GM19240 (cell line): ENCODE measurements around the gene ECM2.

Source experiments
- DNase-seq: peaks from one replicate; pipeline ENCODE4 v3.0.0; 2011; ENCODE audit warnings: low spot score; ENCODE audit not compliant: insufficient read length

Gene ECM2

DNA sequence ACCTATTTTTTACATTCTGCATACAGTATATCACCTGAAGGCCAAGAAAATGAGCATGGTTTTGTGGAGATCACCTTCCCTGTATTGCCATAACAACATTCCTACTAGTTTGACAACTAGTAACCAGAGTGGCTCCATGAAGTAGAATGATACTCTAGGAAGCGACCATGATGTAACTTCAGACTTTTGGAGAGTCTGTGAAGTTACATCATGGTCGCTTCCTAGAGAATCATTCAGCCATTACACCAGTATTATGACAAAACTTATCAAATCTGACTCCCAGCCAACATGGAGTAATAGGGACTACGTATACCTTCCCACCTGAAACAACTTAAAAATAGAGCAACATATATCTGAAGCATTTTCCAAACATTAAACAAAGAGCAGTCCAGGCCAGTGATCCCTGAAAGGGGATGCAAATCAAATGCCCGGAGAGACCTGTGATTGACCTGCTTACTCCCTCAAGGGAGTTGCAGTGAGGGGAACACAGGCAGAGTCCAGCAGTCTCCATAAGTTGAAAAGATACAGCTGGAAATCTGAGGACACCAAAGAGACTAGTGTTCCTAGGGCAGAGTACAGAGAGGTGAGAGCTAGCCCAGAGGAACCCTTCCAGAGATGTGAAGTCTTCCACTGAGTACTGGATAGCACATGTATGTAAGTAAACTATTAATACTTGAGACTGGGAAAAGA lies 7.8 kb downstream of the ECM2 start:
- no peak for DNase-seq

DNA sequence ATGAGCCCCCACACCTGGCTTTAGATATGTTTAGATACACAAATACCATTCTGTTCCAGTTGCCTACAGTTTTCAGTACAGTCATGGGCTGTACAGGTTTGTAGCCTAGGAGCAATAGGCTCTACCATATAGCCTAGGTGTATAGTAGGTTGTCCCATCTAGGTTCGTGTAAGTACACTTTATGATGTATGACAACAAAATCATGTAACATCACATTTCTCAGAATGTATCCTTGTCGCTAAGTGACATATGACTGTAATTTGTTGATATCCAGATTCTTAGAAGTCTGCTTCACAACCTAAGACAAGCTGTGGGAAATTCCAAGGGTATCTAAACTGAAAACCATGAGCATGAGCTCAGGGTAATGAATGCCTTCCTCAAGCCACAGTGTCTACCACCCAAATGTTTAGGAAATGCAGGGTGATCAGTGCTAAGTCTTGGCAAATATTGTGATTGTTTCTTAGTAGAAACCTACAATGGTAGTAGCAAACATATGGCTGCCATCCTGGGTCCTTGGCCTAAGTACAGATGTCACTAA lies 8.4 kb downstream of the ECM2 start:
- no peak for DNase-seq

DNA sequence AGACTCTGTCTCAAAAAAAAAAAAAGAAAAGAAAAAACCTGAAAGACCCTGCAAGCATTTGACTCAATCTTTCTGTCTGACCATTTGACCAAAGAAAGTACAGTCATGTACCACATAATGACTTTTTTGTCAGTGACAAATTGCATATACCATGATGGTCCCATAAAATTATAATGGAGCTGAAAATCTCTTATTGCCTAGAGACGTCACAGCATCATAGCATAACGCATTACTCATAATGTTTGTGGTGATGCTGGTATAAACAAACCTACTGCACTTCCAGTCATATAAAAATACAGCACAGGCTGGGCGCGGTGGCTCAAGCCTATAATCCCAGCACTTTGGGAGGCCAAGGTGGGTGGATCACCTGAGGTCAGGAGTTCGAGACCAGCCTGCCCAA lies 10.5 kb downstream of the ECM2 start:
- DNase-seq = no peak

DNA sequence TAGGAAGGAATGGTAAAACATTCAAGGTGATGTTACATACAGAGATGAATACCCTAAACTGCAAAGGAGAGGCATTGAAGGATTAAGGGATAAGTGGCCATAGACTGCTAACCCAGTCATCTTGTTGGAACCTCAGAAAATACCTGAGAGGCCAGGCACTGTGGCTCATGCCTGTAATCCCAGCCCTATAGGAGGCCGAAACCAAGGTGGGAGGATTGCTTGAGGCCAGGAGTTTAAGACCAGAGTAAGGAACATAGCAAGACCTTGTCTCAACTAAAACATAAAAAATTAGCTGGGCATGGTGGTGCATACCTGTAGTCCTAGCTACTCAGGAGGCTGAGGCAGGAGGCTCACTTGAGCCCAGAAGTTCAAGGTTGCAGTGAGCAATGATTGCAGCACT lies 10.9 kb downstream of the ECM2 start:
- DNase-seq = no peak

DNA sequence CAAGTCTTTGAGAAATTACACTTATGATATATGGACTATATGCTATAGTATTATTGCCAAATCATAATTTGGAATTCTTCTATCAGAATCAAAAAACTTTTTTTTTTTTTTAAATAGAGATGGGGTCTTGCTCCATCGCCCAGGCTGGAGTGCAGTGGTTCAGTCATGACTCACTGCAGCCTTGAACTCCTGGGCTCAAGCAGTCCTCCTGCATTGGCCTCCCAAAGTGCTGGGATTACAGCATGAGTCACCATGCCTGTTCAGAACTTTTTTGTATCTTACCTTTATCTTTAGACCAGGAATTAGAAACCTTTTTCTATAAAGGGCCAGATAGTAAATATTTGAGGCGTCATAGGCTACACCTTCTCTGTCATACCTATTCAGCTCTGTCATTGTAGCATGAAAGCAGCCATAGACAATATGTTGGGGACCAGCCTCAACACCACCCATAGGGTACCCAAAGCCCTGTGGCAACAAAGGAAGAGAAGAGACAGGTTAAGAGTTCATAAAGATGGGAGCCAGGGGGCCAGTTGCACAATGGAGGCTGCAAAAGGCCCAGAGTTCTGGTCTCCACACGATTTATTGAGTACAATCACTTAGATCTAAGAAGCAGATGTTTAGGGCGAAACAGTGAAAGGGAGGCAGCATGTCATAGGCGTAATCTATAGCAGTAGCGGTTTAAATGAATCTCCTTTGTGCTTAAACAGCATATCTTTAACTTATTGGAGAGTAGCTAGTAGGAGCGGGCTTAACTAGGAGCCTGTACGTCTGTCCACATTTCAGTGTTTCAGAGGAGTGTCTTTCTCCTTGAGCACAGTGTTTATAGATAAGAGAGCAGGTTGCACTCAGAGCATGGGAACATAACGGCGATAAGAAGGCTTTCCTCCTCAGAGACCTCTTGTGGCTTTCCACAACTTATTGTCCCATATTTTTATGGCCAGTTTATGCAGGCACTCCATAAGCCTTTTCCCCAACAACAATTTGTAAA lies 12.5 kb downstream of the ECM2 start:
- DNase-seq = no peak

- no peak for DNase-seq
Observed at GRCh38 chr9:92520837-92521236, 15.0 kb downstream of the ECM2 start.

- DNase-seq = no peak
Observed at GRCh38 chr9:92518199-92518598, 17.6 kb downstream of the ECM2 start.

- no peak for DNase-seq
Observed at GRCh38 chr9:92517046-92517445, 18.7 kb downstream of the ECM2 start.

DNA sequence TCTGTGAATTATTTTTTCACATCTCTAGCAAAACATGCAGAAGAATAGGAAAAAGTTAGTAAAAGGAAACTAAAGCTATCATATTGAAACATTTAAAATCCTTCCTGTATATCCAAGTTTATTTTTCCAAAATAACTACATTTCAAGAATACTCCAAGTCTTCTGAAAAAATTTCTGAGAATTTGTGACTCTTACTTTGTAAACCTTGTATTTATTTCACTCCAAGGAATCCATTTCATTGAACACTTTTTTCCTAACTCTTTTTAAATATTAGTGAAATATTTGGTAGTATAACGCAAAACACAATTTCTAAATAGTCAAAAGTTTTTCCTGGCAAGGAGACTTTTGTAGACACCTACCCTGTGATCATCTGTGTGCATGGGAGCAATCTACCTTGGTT lies 19.3 kb downstream of the ECM2 start:
- DNase-seq = no peak

DNA sequence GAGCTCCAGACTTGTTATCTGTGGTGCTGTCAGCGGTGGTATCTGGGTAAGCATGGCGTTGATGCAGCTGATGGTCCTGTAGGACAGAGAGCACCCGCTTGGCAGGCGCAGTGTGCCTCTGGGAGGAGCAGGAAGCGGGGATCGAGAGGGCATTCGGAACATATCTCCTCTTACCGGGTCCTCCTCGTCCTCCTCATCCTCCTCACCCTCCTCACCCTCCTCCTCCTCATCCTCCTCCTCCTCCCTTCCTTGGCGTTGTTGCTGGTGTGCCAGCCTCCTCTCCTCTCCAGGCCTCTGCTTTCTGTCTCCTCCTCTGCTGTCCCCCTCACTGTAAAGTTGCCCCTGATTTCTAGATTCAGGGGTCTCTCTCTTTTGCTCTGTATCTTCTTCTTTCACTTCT lies 21.2 kb downstream of the ECM2 start:
- no peak for DNase-seq

DNA sequence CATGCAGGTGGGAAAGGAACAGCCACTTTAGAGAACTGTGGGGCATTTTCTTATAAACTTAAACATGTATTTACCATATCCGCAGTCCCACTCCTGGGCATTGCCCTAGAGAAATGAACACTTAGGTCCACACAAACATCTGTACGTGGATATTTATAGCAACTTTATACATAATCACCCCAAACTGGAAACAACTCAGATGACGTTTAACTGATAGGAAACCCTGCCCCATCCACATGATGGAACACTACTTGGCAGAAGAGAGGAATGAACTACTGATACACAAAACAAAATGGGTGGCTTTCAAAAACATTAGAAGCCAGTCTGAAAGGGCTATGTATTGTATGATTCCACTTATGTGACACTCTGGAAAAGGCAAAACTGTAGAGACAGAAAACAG lies 22.4 kb downstream of the ECM2 start:
- no peak for DNase-seq

DNA sequence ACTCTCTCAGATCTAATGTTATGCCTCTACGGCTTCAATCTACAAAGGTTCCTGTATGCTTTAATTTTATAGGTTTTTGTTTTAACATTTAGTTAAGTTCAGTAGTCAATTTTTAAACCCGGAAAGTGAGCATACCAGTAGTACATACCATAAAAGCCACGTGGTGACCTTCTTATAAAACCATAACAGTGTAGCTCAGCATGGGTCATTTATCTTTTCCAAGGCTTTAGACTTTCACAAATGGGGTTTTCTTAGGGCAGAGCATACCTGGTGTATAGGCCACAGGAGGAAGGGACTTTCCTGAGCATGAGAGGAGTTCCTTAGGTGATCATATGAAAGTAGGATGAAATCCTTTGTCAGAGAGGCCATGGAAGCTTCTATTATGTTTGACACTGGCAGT lies 23.2 kb downstream of the ECM2 start:
- no peak for DNase-seq

DNA sequence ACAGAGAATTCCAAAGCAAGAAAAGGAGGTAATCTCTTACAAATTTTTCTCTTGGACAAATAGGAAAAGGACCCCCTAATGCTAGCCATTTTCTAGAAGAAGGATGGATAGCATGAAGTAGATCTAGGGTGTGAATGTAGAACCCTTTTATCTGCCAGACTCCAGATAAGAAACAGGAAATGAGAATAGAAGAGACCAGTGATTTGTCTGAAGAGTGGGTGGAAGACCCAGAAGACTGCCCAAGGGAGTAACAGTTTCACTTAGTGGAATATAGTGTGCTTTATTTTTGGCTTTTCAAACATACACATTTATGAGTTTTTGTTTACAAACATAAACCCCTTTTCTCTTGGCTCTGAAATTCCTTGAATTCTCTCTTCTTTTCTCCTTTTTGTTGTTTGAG lies 25.0 kb downstream of the ECM2 start:
- DNase-seq = no peak

- DNase-seq = no peak
Observed at GRCh38 chr9:92509050-92509449, 26.7 kb downstream of the ECM2 start.

DNA sequence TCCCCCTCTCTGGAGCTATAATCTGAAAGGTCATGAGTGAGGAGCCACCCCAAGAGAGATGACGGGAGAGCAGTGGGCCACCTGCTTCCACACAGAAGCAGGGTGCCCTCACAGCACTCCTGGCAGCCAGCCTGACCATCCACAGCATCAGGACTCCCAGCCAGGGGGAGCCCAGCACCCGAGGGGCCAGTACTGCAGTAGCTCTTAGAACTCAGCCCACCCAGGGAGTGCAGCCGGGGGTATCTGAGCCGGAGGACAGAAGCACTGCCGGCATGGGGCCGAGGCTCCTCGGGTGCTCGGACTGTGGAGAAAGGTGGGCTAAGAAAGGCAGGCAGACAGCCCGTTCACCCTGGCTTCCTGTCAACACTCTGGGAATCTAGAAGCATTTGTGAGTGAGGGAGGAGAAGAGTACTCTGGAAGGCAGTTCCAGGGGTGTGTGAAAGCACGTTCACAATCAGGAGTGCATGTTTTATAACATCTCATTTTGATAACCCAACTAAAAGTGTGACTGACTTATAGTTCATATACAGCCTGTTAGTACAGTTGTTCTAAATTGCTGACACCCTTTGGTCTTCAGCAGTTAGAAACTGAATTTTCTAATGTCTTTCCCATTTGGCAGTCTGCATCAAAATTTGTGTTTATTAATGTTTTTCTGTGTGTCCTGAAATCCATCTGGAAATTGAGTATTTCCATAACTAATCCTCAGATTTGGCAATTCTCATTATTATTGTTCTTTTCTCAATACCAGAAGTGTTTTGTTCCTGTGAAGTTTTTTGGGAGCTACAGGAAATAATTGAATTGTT lies 27.6 kb downstream of the ECM2 start:
- DNase-seq = no peak

GRCh38 chr9:92507496-92507895 lies 28.3 kb downstream of the ECM2 start:
- no peak for DNase-seq

- DNase-seq = no peak
Observed at GRCh38 chr9:92507005-92507404, 28.8 kb downstream of the ECM2 start.

DNA sequence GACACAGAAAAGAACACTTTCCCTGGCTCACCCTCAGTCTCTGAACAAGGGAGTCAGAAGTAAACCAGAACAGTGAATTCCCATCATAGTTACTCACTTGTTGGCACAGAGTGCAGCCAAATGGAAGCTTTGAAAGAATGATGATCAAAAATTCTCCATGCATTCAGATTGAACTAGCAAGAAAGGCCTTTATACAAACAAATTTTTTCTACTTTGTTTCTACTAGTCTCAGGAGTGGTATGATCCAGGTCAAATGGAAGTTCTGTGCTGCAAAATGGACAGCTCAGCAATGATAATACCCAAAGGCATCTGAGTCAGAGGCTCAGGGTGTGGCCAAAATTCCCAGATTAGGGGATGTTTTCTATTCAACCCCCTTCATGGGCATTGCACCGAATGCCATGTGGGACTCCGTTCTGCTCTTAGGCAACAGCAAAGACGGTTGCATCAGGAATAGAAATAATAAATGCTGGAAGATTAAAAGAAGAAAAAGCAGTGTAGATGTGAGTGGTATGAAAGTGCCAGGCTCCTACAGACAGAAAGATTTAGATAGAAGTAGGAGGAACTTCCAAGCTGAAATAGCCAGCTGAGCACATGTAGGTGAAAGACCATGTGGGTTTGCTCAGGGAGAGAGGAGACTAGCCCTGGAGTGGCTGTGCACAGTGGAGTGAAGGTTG lies 29.5 kb downstream of the ECM2 start:
- no peak for DNase-seq

- no peak for DNase-seq
Observed at GRCh38 chr9:92504881-92505280, 30.9 kb downstream of the ECM2 start.

DNA sequence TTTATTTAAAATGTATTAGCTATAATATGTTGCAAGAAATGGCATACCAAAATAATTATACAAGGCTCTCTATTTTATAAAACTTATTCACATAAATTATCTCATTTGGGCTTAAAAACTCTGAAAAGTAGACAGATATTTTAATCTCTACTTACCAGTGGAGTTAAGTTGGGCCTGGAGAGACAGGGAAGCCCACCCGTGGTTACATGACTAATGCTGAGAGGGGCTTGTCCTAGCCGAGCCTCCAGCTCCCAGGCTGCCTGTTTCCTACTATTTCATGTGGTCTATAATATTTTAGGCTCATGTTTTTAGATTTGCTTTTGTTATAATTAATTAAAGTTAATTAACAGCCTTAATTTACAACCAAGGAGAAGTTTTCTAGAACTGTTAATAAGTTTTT lies 32.6 kb downstream of the ECM2 start:
- DNase-seq = no peak
